HepG2 (cell line): ENCODE measurements around the gene SEPTIN10. TPM values are rescaled to one million over a fixed set of nuclear protein-coding genes. Genes with fewer than 3 reads are reported as not detected.

Experiments
- BCL6 ChIP-seq: IDR thresholded peaks from 2 replicates; pipeline ENCODE4 v1.6.1; 2016; ENCODE audit warnings: missing genetic modification reagents, missing compliant biosample characterization
- HIVEP1 ChIP-seq: sonication (generic); formaldehyde crosslinking; IDR thresholded peaks from 2 replicates; pipeline ENCODE4 v1.4.0; 2020; ENCODE audit warnings: mild to moderate bottlenecking, missing genetic modification reagents
- HOXD1 ChIP-seq: sonication (generic); formaldehyde crosslinking; IDR thresholded peaks from 2 replicates; pipeline ENCODE4 v1.5.0; 2020; ENCODE audit warnings: missing genetic modification reagents
- IRF2 ChIP-seq: IDR thresholded peaks from 2 replicates; pipeline ENCODE4 v1.6.1; 2018; ENCODE audit warnings: missing genetic modification reagents, missing compliant biosample characterization
- RBFOX2 ChIP-seq: fragments of 200-400 bp; formaldehyde crosslinking; IDR thresholded peaks from 2 replicates; pipeline ENCODE4 v1.6.1; 2017; ENCODE audit warnings: low read depth, mild to moderate bottlenecking, low read length
- TFAP4 ChIP-seq: sonication (generic); IDR thresholded peaks from 2 replicates; pipeline ENCODE4 v1.6.1; 2016; ENCODE audit warnings: low read depth, borderline replicate concordance
- UBTF ChIP-seq: sonication (generic); formaldehyde crosslinking; IDR thresholded peaks from 2 replicates; pipeline ENCODE4 v1.4.0; 2020; ENCODE audit warnings: mild to moderate bottlenecking, missing genetic modification reagents
- ZBTB33 ChIP-seq: sonication (generic); formaldehyde crosslinking; IDR thresholded peaks from 2 replicates; pipeline ENCODE4 v1.4.0; 2020; ENCODE audit warnings: missing genetic modification reagents
- ZNF264 ChIP-seq: sonication (generic); formaldehyde crosslinking; IDR thresholded peaks from 2 replicates; pipeline ENCODE4 v1.4.0; 2020; ENCODE audit warnings: missing genetic modification reagents
- ZNF567 ChIP-seq: sonication (generic); formaldehyde crosslinking; IDR thresholded peaks from 2 replicates; pipeline ENCODE4 v1.8.1; 2023; ENCODE audit warnings: mild to moderate bottlenecking, missing genetic modification reagents, borderline replicate concordance
- ZNF615 ChIP-seq: sonication (generic); formaldehyde crosslinking; IDR thresholded peaks from 2 replicates; pipeline ENCODE4 v1.5.0; 2020; ENCODE audit warnings: mild to moderate bottlenecking, missing genetic modification reagents, borderline replicate concordance
- ZNF687 ChIP-seq: sonication (generic); formaldehyde crosslinking; IDR thresholded peaks from 2 replicates; pipeline ENCODE4 v1.5.1; 2020; ENCODE audit warnings: mild to moderate bottlenecking, missing genetic modification reagents, moderate library complexity
- ZSCAN30 ChIP-seq: sonication (generic); formaldehyde crosslinking; IDR thresholded peaks from 2 replicates; pipeline ENCODE4 v1.5.0; 2020; ENCODE audit warnings: mild to moderate bottlenecking, missing genetic modification reagents
- polyA plus RNA-seq, 8 experiments: library from polyadenylated mRNA; depleted of rRNA in 3 of 8; stranded (reverse) in 7 of 8; unstranded in 1 of 8; fragments of >200 nt; fragmentation: Illumina TruSeq in 4 of 8; extraction: Trizol in 4 of 8; gene quantifications; 2 replicates each; pipeline versions ENCODE4 v1.2.1 to v1.2.3, GENCODE V29; 2011 to 2016; ENCODE audit warnings: low read depth in 4 of 8, missing spikeins in 1 of 8, mixed read lengths in 1 of 8; ENCODE audit not compliant: insufficient read depth in 1 of 8
- total RNA-seq, 5 experiments: library from RNA; depleted of rRNA; stranded (reverse); fragments of >200 nt; fragmentation: Illumina TruSeq; extraction: Trizol; gene quantifications; 2 replicates each; pipeline ENCODE4 v1.2.3, GENCODE V29; 2016; ENCODE audit warnings: low read depth in 1 of 5
- TF ChIP-seq, protein P1 (sequence below): sonication (generic); formaldehyde crosslinking; IDR thresholded peaks from 2 replicates; pipeline ENCODE4 v1.4.0; 2020; ENCODE audit warnings: missing genetic modification reagents

The SEPTIN10 gene
- total and polyA plus RNA-seq, 2 of the 13 experiments (the other 11 are each of a cell fraction or from before 2014, with no cell fraction given) = 45.8 to 67.5 TPM

DNA sequence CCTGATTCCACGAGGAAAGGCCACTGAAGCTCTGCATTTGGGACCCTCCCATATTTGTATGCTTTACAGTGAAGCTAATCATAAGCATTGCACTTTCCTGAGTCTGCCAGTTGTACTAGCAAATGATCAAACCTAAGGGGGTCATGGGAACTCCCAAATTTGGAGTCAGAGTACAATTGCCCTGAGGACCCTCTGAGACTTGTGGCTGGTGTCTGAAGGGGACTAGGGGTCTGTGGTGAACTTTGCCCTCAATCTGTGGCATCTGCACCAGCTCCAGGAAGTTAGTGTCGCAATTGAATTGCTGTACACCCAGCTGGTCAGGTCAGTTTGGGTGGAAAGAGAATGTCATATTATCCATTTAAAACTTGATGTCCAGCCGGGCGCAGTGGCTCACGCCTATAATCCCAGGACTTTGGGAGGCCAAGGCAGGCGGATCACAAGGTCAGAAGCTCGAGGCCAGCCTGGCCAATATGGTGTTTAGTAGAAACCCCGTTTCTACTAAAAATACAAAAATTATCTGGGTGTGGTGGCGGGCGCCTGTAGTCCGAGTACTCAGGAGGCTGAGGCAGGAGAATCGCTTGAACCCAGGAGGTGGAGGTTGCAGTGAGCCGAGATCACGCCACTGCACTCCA lies 18.5 kb upstream of the SEPTIN10 start (continued):
- TF ChIP-seq, protein P1, sequence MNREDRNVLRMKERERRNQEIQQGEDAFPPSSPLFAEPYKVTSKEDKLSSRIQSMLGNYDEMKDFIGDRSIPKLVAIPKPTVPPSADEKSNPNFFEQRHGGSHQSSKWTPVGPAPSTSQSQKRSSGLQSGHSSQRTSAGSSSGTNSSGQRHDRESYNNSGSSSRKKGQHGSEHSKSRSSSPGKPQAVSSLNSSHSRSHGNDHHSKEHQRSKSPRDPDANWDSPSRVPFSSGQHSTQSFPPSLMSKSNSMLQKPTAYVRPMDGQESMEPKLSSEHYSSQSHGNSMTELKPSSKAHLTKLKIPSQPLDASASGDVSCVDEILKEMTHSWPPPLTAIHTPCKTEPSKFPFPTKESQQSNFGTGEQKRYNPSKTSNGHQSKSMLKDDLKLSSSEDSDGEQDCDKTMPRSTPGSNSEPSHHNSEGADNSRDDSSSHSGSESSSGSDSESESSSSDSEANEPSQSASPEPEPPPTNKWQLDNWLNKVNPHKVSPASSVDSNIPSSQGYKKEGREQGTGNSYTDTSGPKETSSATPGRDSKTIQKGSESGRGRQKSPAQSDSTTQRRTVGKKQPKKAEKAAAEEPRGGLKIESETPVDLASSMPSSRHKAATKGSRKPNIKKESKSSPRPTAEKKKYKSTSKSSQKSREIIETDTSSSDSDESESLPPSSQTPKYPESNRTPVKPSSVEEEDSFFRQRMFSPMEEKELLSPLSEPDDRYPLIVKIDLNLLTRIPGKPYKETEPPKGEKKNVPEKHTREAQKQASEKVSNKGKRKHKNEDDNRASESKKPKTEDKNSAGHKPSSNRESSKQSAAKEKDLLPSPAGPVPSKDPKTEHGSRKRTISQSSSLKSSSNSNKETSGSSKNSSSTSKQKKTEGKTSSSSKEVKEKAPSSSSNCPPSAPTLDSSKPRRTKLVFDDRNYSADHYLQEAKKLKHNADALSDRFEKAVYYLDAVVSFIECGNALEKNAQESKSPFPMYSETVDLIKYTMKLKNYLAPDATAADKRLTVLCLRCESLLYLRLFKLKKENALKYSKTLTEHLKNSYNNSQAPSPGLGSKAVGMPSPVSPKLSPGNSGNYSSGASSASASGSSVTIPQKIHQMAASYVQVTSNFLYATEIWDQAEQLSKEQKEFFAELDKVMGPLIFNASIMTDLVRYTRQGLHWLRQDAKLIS (CRISPR knock-in tag) = no peak
- peak; percentile 89 for TF ChIP-seq BCL6 (CRISPR knock-in tag)
- 0 out of 2 replicates have a peak, but pooled peaks have one; percentile 26 for TF ChIP-seq ZSCAN30
- TF ChIP-seq IRF2 = peak; percentile 71
- peak; percentile 100 for TF ChIP-seq ZNF264 (CRISPR knock-in tag)
- peak; percentile 19; the same call in 1 of the 2 replicates for TF ChIP-seq UBTF (CRISPR knock-in tag)
- no peak for TF ChIP-seq RBFOX2
- no peak; the same call in 1 of the 2 replicates for TF ChIP-seq ZNF567 (CRISPR knock-in tag)
- TF ChIP-seq HIVEP1 = peak; percentile 78; the same call in 1 of the 2 replicates
- TF ChIP-seq ZBTB33 = peak; percentile 62; the same call in 1 of the 2 replicates
- TF ChIP-seq ZNF687 = peak; percentile 76
- peak; percentile 76; the same call in 1 of the 2 replicates for TF ChIP-seq ZNF615 (CRISPR knock-in tag)
- no peak for TF ChIP-seq HOXD1
- TF ChIP-seq TFAP4 = peak; percentile 99
